ENCODE results near the gene NKX2-2. TPM values are rescaled to one million over a fixed set of nuclear protein-coding genes. Genes with fewer than 3 reads are reported as not detected.

The NKX2-2 gene
- total RNA-seq, 1 experiment from 2014 or later, result not detected

DNA sequence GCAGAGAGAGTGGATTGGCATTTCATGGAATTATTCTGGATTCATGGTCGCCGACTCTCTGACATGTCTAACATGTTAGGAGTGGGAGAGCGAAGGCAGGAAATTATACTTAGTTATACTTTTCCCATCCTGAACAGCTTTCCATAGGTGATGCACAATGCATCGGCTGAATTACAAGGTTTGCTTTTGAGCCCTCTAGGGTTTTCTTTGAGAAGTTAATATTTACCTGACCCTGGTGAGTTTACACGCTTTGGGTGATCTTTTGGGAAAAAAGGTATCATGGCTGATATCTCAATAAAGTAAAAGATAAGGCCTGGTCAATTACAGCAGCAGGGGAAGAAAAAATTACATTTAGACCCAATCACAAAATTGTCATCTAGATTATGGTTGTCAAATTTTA, 14.0 kb upstream of the NKX2-2 start (continued):
- TF ChIP-seq, protein P1, sequence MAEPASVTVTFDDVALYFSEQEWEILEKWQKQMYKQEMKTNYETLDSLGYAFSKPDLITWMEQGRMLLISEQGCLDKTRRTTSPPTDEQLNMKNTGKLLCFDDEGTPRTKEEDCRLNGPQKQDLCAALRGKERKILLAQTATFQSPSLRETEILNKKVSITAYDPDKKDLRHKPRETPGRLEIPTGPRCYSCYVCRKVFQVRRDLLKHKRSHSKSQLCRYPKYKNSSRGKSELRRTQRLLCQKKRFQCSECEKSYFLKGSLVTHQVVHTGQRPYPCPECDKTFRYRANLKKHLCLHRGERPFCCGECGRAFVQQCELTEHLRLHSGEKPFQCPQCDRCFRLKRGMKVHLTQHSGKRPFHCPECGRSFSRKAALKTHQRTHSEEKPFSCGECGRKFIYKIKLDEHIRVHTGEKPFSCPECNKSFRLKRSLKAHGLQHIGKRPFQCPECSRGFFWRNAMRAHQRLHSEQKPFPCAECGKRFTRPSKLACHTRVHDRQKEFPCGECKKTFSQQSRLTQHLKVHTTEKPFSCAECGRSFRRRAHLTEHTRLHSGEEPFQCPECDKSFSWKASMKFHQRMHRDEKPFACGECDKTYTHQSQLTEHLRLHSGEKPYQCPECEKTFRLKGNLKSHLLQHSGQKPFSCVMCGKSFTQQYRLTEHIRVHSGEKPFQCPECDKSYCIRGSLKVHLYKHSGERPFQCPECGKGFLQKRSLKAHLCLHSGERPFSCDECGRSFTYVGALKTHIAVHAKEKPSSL (CRISPR knock-in tag; conservative IDR thresholded peaks at IDR 0.05), result no peak
- TF ChIP-seq GTF2I (CRISPR knock-in tag; conservative IDR thresholded peaks at IDR 0.05) (no peak), GRHL2 (CRISPR knock-in tag; IDR thresholded peaks at IDR 0.05; ENCODE audit: insufficient replicate concordance, severe bottlenecking) (no peak), ESRRA (CRISPR knock-in tag; IDR thresholded peaks at IDR 0.05; ENCODE audit: borderline replicate concordance) (no peak), ZNF671 (CRISPR knock-in tag; IDR thresholded peaks at IDR 0.05) (no peak), PRRX2 (CRISPR knock-in tag; IDR thresholded peaks at IDR 0.05) (no peak), FOXK1 (CRISPR knock-in tag; IDR thresholded peaks at IDR 0.05) (no peak)
- TF ChIP-seq, protein P2, sequence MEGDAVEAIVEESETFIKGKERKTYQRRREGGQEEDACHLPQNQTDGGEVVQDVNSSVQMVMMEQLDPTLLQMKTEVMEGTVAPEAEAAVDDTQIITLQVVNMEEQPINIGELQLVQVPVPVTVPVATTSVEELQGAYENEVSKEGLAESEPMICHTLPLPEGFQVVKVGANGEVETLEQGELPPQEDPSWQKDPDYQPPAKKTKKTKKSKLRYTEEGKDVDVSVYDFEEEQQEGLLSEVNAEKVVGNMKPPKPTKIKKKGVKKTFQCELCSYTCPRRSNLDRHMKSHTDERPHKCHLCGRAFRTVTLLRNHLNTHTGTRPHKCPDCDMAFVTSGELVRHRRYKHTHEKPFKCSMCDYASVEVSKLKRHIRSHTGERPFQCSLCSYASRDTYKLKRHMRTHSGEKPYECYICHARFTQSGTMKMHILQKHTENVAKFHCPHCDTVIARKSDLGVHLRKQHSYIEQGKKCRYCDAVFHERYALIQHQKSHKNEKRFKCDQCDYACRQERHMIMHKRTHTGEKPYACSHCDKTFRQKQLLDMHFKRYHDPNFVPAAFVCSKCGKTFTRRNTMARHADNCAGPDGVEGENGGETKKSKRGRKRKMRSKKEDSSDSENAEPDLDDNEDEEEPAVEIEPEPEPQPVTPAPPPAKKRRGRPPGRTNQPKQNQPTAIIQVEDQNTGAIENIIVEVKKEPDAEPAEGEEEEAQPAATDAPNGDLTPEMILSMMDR (IDR thresholded peaks at IDR 0.05), result no peak
- TF ChIP-seq, protein P3, sequence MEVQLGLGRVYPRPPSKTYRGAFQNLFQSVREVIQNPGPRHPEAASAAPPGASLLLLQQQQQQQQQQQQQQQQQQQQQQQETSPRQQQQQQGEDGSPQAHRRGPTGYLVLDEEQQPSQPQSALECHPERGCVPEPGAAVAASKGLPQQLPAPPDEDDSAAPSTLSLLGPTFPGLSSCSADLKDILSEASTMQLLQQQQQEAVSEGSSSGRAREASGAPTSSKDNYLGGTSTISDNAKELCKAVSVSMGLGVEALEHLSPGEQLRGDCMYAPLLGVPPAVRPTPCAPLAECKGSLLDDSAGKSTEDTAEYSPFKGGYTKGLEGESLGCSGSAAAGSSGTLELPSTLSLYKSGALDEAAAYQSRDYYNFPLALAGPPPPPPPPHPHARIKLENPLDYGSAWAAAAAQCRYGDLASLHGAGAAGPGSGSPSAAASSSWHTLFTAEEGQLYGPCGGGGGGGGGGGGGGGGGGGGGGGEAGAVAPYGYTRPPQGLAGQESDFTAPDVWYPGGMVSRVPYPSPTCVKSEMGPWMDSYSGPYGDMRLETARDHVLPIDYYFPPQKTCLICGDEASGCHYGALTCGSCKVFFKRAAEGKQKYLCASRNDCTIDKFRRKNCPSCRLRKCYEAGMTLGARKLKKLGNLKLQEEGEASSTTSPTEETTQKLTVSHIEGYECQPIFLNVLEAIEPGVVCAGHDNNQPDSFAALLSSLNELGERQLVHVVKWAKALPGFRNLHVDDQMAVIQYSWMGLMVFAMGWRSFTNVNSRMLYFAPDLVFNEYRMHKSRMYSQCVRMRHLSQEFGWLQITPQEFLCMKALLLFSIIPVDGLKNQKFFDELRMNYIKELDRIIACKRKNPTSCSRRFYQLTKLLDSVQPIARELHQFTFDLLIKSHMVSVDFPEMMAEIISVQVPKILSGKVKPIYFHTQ (CRISPR knock-in tag; IDR thresholded peaks at IDR 0.05), result no peak

DNA sequence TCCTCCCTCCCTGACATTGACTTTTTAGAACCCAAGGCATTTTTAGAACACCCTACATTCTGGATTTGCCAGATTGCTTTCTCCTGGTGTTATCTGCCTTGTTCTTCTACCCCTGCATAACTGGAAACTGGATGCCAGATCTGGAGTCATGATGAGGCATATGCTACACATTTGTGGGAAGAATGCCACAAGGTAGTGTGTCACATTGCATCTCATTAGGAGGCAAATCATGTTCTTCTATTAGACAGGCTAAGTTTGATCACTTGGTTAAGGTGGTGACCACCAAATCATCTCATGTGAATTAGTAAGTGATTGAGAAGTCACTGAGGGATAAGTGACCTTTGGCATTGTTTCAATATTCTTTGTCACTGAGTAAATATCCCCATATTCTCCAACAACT, 12.9 kb upstream of the NKX2-2 start:
- CTCF ChIA-PET, result no interaction called here
- no peak for DNase-seq (ENCODE audit: low spot score)
- H3K27me3 Mint-ChIP-seq (ENCODE audit: low read depth), result peaks cover 81% of the 10 kb centered on the region
- H3K4me1 Mint-ChIP-seq, result peaks cover 31% of the 10 kb centered on the region
- no peak for ATAC-seq
- no peaks in the 10 kb centered on the region for H3K9me3 Mint-ChIP-seq
- H3K4me3 Mint-ChIP-seq, result no peak overlapping the region
- POLR2A ChIA-PET, result no interaction called here
- no peak overlapping the region for H3K27ac Mint-ChIP-seq
- TF ChIP-seq, protein P4, sequence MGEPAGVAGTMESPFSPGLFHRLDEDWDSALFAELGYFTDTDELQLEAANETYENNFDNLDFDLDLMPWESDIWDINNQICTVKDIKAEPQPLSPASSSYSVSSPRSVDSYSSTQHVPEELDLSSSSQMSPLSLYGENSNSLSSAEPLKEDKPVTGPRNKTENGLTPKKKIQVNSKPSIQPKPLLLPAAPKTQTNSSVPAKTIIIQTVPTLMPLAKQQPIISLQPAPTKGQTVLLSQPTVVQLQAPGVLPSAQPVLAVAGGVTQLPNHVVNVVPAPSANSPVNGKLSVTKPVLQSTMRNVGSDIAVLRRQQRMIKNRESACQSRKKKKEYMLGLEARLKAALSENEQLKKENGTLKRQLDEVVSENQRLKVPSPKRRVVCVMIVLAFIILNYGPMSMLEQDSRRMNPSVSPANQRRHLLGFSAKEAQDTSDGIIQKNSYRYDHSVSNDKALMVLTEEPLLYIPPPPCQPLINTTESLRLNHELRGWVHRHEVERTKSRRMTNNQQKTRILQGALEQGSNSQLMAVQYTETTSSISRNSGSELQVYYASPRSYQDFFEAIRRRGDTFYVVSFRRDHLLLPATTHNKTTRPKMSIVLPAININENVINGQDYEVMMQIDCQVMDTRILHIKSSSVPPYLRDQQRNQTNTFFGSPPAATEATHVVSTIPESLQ (CRISPR knock-in tag; IDR thresholded peaks at IDR 0.05), result no peak
- TF ChIP-seq NFE2L1 (CRISPR knock-in tag; IDR thresholded peaks at IDR 0.05) (no peak), CBFB (CRISPR knock-in tag; IDR thresholded peaks at IDR 0.05; ENCODE audit: low read depth) (no peak), PRRX2 (CRISPR knock-in tag; IDR thresholded peaks at IDR 0.05) (no peak), JAZF1 (CRISPR knock-in tag; IDR thresholded peaks at IDR 0.05) (no peak), EMX1 (CRISPR knock-in tag; IDR thresholded peaks at IDR 0.05) (no peak), SOX15 (CRISPR knock-in tag; IDR thresholded peaks at IDR 0.05) (no peak), ZNF423 (CRISPR knock-in tag; IDR thresholded peaks at IDR 0.05) (no peak), TCF7 (CRISPR knock-in tag; IDR thresholded peaks at IDR 0.05; ENCODE audit: low read depth) (no peak)
- TF ChIP-seq, protein P5, sequence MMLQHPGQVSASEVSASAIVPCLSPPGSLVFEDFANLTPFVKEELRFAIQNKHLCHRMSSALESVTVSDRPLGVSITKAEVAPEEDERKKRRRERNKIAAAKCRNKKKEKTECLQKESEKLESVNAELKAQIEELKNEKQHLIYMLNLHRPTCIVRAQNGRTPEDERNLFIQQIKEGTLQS (CRISPR knock-in tag; conservative IDR thresholded peaks at IDR 0.05), result no peak
- TF ChIP-seq, protein P6, sequence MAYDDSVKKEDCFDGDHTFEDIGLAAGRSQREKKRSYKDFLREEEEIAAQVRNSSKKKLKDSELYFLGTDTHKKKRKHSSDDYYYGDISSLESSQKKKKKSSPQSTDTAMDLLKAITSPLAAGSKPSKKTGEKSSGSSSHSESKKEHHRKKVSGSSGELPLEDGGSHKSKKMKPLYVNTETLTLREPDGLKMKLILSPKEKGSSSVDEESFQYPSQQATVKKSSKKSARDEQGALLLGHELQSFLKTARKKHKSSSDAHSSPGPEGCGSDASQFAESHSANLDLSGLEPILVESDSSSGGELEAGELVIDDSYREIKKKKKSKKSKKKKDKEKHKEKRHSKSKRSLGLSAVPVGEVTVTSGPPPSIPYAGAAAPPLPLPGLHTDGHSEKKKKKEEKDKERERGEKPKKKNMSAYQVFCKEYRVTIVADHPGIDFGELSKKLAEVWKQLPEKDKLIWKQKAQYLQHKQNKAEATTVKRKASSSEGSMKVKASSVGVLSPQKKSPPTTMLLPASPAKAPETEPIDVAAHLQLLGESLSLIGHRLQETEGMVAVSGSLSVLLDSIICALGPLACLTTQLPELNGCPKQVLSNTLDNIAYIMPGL (CRISPR knock-in tag; IDR thresholded peaks at IDR 0.05), result no peak
- no peaks in the 10 kb centered on the region for H3K36me3 Mint-ChIP-seq

Measured in WTC11 (cell line).